ENCODE data around the gene MYMX.

MYMX gene

GRCh38 chr6:44257753-44258324 lies 41.1 kb downstream of the MYMX start:
- no peak for TF ChIP-seq CTCF (conservative IDR thresholded peaks at IDR 0.05; ENCODE audit: control insufficient read depth, insufficient read depth, low read depth, low read length)
- DNase-seq (ENCODE audit: low read depth) = no peak
- H3K4me3 ChIP-seq (ENCODE audit: control insufficient read depth, low read depth, low read length) = peak overlapping the region; percentile 38

DNA sequence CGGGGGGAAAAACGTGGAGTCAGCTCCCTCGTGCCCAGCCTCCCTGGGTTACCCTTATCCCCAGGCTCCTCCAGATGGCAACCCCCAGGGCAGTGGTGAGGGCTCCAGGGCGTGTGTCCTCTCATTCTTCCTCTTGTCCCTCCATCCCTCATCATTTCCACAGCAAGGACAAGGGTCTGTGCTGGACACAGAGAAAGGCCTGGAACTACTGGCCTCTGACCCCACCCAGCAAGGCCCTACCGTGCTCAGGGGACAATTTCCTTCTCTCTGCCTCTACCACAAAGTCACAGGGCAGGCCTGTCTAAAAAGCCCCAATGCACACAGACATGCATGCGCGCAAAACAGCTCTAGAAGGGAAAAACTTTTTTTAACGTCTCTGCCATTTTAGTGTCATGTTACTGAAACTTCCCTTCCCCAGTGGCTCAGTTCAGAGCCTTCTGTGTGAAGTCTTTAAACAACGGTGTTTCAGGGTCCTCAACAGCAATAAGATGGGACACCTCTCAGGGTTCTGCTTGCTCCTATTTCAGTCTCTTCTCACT lies 41.7 kb downstream of the MYMX start:
- H3K4me3 ChIP-seq (ENCODE audit: control insufficient read depth, low read depth, low read length) = no peak overlapping the region
- DNase-seq (ENCODE audit: low read depth) = no peak
- TF ChIP-seq CTCF (conservative IDR thresholded peaks at IDR 0.05; ENCODE audit: control insufficient read depth, insufficient read depth, low read depth, low read length) = no peak

DNA sequence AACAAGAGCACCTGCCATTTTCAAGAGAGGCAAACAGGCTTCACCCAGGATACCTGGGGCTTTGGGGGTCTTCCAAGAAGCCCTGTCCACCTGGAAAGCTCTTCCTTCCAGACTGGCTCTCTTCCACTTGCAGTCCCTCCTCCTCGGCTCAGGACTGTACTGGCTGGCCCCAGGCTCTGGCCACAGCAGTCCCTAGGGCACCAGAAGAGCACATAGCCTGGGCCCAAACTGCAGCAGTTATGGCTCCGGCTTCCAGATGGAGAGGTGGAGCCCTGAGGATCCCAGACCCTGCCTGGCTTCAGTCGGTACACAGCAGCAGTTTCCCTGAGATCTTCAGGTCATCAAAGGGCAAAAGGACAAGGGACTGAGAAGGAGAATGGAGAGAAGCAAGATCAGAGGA lies 42.2 kb downstream of the MYMX start:
- no peak for TF ChIP-seq CTCF (conservative IDR thresholded peaks at IDR 0.05; ENCODE audit: control insufficient read depth, insufficient read depth, low read depth, low read length)
- no peak for DNase-seq (ENCODE audit: low read depth)
- no peak overlapping the region for H3K4me3 ChIP-seq (ENCODE audit: control insufficient read depth, low read depth, low read length)

GRCh38 chr6:44260011-44260410 lies 43.3 kb downstream of the MYMX start:
- no peak for DNase-seq (ENCODE audit: low read depth)
- no peak for TF ChIP-seq CTCF (conservative IDR thresholded peaks at IDR 0.05; ENCODE audit: control insufficient read depth, insufficient read depth, low read depth, low read length)
- no peak overlapping the region for H3K4me3 ChIP-seq (ENCODE audit: control insufficient read depth, low read depth, low read length)

DNA sequence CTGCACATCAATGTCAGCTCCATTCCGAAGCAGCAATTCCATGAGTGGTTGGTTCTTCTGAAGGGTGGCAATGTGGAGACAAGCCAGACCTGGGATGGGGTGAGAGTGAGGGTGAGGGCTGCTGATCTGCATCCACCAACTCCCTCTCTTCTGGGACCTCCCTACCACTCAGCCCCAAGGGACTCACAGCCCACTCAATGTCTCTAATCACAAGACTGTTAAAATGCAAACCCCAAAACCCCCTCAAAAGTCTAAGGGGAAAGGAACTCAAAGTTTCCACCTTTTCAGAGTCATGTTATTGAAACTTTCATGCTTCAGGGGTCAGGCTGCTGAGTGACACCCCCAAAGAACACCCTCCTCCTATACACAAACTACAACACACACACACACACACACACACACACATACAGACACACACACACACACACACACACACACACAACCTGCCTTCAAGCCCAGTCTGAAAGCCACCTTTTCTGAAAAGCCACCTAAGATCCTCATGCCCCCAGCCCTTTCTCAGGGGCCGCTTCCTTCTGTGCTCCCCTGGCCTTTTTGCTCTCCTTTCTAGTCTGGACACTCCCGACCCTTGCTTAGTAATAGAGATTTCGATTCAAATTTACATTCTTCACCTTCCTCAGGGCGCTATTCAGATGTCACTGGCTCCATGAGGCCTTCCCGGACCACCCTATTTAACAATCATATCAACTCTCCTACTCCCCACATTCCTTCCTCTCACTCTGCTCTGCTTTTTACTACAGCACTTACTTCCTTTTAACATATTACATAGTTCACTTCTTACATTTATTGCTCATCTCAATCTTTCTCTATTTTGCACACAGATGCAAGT lies 43.9 kb downstream of the MYMX start:
- no peak for DNase-seq (ENCODE audit: low read depth)
- TF ChIP-seq CTCF (conservative IDR thresholded peaks at IDR 0.05; ENCODE audit: control insufficient read depth, insufficient read depth, low read depth, low read length) = no peak
- no peak overlapping the region for H3K4me3 ChIP-seq (ENCODE audit: control insufficient read depth, low read depth, low read length)

GRCh38 chr6:44261581-44261980 lies 44.9 kb downstream of the MYMX start:
- TF ChIP-seq CTCF (conservative IDR thresholded peaks at IDR 0.05; ENCODE audit: control insufficient read depth, insufficient read depth, low read depth, low read length) = no peak
- DNase-seq (ENCODE audit: low read depth) = no peak
- H3K4me3 ChIP-seq (ENCODE audit: control insufficient read depth, low read depth, low read length) = no peak overlapping the region

Measured in fibroblast of mammary gland (primary cell).